ENCODE results near the gene RTN4.

GRCh38 chr2:54931473-54931872 lies 118.8 kb downstream of the RTN4 start:
- TF ChIP-seq, protein P1, sequence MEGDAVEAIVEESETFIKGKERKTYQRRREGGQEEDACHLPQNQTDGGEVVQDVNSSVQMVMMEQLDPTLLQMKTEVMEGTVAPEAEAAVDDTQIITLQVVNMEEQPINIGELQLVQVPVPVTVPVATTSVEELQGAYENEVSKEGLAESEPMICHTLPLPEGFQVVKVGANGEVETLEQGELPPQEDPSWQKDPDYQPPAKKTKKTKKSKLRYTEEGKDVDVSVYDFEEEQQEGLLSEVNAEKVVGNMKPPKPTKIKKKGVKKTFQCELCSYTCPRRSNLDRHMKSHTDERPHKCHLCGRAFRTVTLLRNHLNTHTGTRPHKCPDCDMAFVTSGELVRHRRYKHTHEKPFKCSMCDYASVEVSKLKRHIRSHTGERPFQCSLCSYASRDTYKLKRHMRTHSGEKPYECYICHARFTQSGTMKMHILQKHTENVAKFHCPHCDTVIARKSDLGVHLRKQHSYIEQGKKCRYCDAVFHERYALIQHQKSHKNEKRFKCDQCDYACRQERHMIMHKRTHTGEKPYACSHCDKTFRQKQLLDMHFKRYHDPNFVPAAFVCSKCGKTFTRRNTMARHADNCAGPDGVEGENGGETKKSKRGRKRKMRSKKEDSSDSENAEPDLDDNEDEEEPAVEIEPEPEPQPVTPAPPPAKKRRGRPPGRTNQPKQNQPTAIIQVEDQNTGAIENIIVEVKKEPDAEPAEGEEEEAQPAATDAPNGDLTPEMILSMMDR (IDR thresholded peaks at IDR 0.05): no peak
- no peak for TF ChIP-seq POLR2A (IDR thresholded peaks at IDR 0.05)

Data from heart left ventricle (tissue), 13 donors.